Coronary artery (tissue), 2 donors: ENCODE measurements around the gene ZNF322.

Experiments
- DNase-seq: peaks from one replicate; pipeline ENCODE4 v3.0.0-alpha.2; 2017; ENCODE audit warnings: low spot score
- H3K27ac ChIP-seq, 2 donors: fragments of 200-600 bp; sonication (generic); one replicate each; pipeline ENCODE4 v1.5.1; 2016 to 2019
- H3K4me3 ChIP-seq: fragments of 200-600 bp; sonication (generic); 2 replicates; pipeline ENCODE4 v1.5.1; 2016; ENCODE audit warnings: mild to moderate bottlenecking, moderate library complexity
- CTCF ChIP-seq: fragments of 200-600 bp; sonication (generic); IDR thresholded peaks from one replicate; pipeline ENCODE4 v1.5.1; 2019; ENCODE audit warnings: antibody characterized with exemption

ZNF322 gene

DNA sequence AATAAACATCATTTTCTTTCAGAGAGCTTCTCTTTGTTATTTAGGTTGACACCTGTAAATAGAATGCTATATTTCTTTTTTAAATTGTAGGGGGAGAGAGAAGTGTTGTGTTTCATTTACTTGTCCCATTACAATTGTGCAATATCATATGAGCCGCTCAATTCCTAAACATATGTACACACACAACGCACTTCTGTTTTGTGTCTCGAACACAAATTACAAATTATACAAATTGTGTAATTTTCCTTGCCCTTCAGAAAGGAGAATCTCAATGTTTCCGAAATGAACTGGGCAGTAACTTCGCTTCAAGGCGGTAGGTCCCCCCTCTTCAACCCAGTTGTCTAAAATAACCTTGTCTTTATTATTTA is 65.4 kb downstream of the ZNF322 start:
- no peak for DNase-seq
- Histone ChIP-seq H3K4me3 (no peak overlapping the region), H3K27ac (no peak overlapping the region)
- TF ChIP-seq CTCF, result no peak

DNA sequence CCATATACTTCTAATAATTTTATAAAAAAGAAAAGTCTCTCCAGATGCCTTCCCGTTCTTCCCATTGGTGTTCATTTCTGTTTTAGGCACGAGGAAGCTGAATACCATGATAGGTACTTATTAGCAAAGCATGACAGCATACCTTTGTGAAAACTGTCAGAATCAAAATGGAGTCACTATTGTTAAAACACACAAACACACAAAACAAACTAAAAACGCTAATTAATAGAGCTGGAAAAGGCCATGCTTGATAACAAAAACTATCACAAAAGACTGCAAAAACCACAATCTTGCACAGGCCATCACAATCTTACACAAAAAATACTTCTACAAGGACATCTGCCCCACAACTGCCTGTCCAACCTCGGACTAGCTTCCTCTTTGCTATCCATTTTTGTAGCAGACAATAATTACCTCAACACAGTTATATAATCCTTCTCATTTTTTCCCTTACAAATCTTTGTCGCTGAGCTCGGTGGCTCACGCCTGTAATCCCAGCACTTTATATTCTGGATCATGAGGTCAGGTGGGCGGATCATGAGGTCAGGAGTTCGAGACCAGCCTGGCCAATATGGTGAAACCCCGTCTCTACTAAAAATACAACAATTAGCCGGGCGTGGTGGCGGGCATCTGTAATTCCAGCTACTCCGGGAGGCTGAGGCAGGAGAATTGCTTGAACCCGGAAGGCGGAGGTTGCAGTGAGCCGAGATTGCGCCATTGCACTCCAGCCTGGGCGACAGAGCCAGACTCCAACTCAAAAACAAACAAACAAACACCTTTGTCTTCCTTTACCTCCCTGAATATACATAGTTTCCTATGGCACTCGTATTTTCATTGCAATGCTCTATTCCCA is 66.0 kb downstream of the ZNF322 start:
- Histone ChIP-seq H3K27ac (no peak overlapping the region), H3K4me3 (no peak overlapping the region)
- no peak for TF ChIP-seq CTCF
- DNase-seq, result no peak

- H3K27ac ChIP-seq, result no peak overlapping the region
- TF ChIP-seq CTCF, result no peak
- DNase-seq, result no peak
- no peak overlapping the region for H3K4me3 ChIP-seq
Measured at GRCh38 chr6:26592649-26593048, 66.9 kb downstream of the ZNF322 start.

DNA sequence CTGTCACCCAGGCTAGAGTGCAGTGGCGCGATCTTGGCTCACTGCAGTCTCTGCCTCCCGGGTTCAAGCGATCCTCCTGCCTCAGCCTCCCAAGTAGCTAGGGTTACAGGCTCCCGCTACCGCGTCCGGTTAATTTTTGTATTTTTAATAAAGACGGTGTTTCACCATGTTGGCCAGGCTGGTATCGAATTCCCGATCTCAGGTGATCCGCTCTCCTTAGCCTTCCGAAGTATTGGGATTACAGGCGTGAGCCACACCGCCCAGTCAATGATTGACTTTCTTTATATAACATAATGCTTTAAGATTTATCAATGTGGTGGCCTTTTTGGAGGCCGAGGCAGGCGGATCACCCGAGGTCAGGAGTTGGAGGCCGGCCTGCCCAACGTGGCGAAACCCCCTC is 70.6 kb downstream of the ZNF322 start:
- no peak overlapping the region for H3K4me3 ChIP-seq
- no peak for TF ChIP-seq CTCF
- no peak overlapping the region for H3K27ac ChIP-seq
- DNase-seq, result no peak
